Gastroesophageal sphincter (tissue), 3 donors: ENCODE data around the gene AGAP2.

Source experiments
- CTCF ChIP-seq, 4 experiments: fragments of 200-600 bp in 2 of 4; fragments of 450-650 bp in 2 of 4; sonication (generic) in 1 of 4; IDR thresholded peaks; one replicate each; pipeline ENCODE4 v1.5.1; 2017 to 2019; ENCODE audit warnings: antibody characterized with exemption in 4 of 4, mild to moderate bottlenecking in 2 of 4, moderate library complexity in 2 of 4
- POLR2A ChIP-seq, 2 donors: fragments of 450-650 bp; IDR thresholded peaks; one replicate each; pipeline ENCODE4 v1.6.1; 2017; ENCODE audit warnings: antibody characterized with exemption in 2 of 2, mild to moderate bottlenecking in 2 of 2, moderate library complexity in 1 of 2
- POLR2AphosphoS5 ChIP-seq: sonication (generic); formaldehyde crosslinking; IDR thresholded peaks from one replicate; pipeline ENCODE4 v1.6.1; 2017; ENCODE audit warnings: antibody characterized with exemption

GRCh38 chr12:57782243-57782607 is 43.7 kb upstream of the AGAP2 start:
- TF ChIP-seq CTCF (IDR thresholded peaks at IDR 0.05) = no peak
- TF ChIP-seq POLR2AphosphoS5 = no peak
- TF ChIP-seq POLR2A (IDR thresholded peaks at IDR 0.05) = no peak
